ENCODE data around the gene HLA-G.

DNA sequence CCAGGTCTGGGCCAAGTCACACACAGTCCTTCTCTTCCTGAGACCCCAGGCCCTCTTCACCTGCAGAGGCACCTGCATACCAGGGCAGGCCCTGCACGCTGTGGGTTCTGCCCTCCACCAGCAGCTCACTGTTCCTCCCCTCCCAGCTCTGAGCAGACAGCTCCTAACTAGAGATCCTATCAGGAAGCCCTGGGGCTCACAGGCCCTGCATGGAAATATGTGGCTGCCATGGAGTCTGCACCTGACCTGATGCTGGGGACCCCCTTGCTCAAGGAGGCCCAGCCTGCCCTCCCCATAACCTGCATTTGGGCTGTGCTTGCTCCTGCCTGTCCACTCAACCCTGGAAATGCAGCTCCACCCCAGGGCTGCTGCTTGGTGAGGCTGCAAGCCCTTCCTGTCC, 14.6 kb upstream of the HLA-G start:
- TF ChIP-seq CTCF (conservative IDR thresholded peaks at IDR 0.05; ENCODE audit: low read depth, low read length) (no peak), POLR2A (IDR thresholded peaks at IDR 0.05; ENCODE audit: low read depth, low read length) (no peak), BHLHE40 (IDR thresholded peaks at IDR 0.05; ENCODE audit: low read depth, low read length) (no peak), RFX5 (IDR thresholded peaks at IDR 0.05; ENCODE audit: low read depth, low read length) (no peak), RAD21 (IDR thresholded peaks at IDR 0.05; ENCODE audit: low read length) (no peak)

Measured in IMR-90 (cell line).